Osteocyte (in vitro differentiated cells): ENCODE data around the gene KAZN. TPM values are rescaled to one million over a fixed set of nuclear protein-coding genes. Genes with fewer than 3 reads are reported as not detected.

Experiments
- DNase-seq: peaks from one replicate; pipeline ENCODE4 v3.0.0; 2021; ENCODE audit warnings: mixed read lengths; ENCODE audit not compliant: unreplicated experiment; ENCODE audit errors: extremely low spot score
- H3K27ac Mint-ChIP-seq: one replicate; pipeline ENCODE4 v1.8.0; 2021; ENCODE audit warnings: mild to moderate bottlenecking, mixed read lengths; ENCODE audit not compliant: unreplicated experiment
- H3K27me3 Mint-ChIP-seq: one replicate; pipeline ENCODE4 v1.8.0; 2021; ENCODE audit warnings: mixed read lengths; ENCODE audit not compliant: unreplicated experiment
- H3K36me3 Mint-ChIP-seq: one replicate; pipeline ENCODE4 v1.8.0; 2021; ENCODE audit warnings: mixed read lengths; ENCODE audit not compliant: unreplicated experiment
- H3K4me1 Mint-ChIP-seq: one replicate; pipeline ENCODE4 v1.8.0; 2021; ENCODE audit warnings: mixed read lengths; ENCODE audit not compliant: unreplicated experiment
- H3K4me3 Mint-ChIP-seq: one replicate; pipeline ENCODE4 v1.8.0; 2021; ENCODE audit warnings: mild to moderate bottlenecking, moderate library complexity, mixed read lengths; ENCODE audit not compliant: unreplicated experiment
- H3K9me3 Mint-ChIP-seq: one replicate; pipeline ENCODE4 v1.8.0; 2021; ENCODE audit warnings: mixed read lengths; ENCODE audit not compliant: unreplicated experiment
- total RNA-seq: library from RNA; stranded (reverse); gene quantifications from 2 replicates; pipeline ENCODE4 v1.2.1, GENCODE V29; 2021
- TF ChIP-seq, protein P1 (sequence below): fragments of 200-600 bp; sonication (generic); IDR thresholded peaks from 2 replicates; pipeline ENCODE4 v1.5.0; 2021; ENCODE audit warnings: antibody characterized with exemption, mild to moderate bottlenecking, moderate library complexity

The KAZN gene
- total RNA-seq, 1 donor from 2014 or later: 47.1 TPM

DNA sequence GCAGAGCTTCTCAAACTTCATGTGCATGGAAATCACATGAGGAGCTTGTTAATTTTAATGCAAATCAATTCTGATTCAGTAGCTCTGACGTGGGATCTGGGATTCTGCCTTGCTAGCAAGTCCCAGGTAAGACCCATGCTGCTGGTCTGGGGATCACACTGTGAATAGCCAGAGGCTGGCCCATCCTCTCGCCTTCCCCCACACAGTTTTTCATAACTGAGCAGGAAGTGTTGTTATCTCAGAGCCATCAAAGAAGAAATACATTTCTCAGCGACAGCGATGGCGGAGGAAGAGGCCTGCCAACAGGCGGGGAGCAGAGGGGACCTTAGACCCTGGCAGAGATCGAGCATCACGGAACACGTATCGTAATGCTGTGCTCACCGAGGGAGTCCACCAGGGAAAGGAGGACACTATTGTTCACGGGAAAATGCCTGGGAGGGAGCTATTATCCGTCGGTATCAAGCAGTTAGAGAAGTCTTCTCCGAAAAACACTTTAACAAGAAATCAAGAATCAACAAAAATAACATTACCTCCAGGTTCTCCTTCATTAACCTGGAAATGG lies 286.2 kb downstream of the KAZN start:
- TF ChIP-seq, protein P1, sequence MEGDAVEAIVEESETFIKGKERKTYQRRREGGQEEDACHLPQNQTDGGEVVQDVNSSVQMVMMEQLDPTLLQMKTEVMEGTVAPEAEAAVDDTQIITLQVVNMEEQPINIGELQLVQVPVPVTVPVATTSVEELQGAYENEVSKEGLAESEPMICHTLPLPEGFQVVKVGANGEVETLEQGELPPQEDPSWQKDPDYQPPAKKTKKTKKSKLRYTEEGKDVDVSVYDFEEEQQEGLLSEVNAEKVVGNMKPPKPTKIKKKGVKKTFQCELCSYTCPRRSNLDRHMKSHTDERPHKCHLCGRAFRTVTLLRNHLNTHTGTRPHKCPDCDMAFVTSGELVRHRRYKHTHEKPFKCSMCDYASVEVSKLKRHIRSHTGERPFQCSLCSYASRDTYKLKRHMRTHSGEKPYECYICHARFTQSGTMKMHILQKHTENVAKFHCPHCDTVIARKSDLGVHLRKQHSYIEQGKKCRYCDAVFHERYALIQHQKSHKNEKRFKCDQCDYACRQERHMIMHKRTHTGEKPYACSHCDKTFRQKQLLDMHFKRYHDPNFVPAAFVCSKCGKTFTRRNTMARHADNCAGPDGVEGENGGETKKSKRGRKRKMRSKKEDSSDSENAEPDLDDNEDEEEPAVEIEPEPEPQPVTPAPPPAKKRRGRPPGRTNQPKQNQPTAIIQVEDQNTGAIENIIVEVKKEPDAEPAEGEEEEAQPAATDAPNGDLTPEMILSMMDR: no peak
- H3K9me3 Mint-ChIP-seq: no peaks in the 10 kb centered on the region
- peaks cover under 1% of the 10 kb centered on the region for H3K4me1 Mint-ChIP-seq
- no peak for DNase-seq
- no peak overlapping the region for H3K4me3 Mint-ChIP-seq
- H3K36me3 Mint-ChIP-seq: no peaks in the 10 kb centered on the region
- H3K27ac Mint-ChIP-seq: no peak overlapping the region
- peaks cover 4% of the 10 kb centered on the region for H3K27me3 Mint-ChIP-seq

DNA sequence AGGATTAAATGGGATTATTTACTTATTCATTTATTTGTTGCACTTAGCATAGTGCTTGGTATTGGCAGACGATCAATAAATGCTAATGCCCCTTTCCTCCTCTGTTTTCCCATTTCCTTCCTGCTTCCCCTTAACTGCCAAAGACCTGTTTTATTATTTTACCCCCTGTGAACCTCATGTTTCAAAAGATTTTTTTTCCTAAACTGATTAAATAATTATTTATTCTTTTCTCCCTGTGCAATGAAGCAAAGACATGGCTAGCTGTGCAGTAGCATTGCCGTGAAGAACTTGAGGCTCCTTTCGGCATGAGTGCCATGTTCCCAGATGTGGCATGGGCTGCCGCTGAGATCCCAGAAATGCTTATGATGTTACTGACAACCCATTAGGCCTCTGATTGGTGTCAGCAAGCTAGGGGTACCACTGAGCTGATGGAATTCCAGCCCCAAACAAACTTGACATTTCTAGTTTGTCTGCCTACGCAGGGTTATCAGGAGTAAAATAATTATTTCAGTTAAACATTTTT lies 288.6 kb downstream of the KAZN start:
- Mint-ChIP-seq H3K27me3 (peaks cover 4% of the 10 kb centered on the region), H3K4me3 (no peak overlapping the region), H3K27ac (no peak overlapping the region), H3K36me3 (no peaks in the 10 kb centered on the region), H3K9me3 (no peaks in the 10 kb centered on the region), H3K4me1 (peaks cover 12% of the 10 kb centered on the region)
- no peak for DNase-seq
- TF ChIP-seq, protein P1: no peak

DNA sequence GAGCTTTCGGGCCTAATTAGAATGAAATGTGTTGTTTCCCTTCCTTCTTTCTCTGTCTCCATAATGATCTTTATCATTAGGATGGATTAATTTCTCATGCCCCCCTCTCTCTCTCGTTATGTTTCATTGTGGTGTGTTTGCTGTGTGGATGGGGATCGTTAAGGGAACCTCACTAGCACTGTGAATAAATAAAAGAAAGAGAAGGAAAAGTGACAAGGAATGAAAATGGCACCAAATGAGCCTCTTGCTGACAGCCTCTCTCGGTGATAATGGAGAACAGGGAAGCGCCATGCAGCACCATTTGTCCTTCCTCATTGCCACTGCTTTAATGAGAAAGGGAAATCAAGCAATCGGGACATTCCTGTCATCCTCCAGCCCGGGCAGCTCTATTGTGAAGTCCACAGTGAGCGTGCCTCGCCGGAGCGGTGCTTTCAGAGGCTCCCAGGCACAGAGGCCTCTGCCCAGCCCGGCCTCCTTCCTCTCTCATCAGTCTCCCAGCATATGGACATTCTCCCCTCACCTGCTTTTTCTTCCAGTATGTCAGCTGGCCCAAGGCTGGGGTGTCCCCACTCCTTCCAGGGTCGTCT lies 289.4 kb downstream of the KAZN start:
- TF ChIP-seq, protein P1: no peak
- no peak for DNase-seq
- Mint-ChIP-seq H3K4me1 (peaks cover 14% of the 10 kb centered on the region), H3K4me3 (no peak overlapping the region), H3K27ac (no peak overlapping the region), H3K27me3 (peaks cover 4% of the 10 kb centered on the region), H3K9me3 (no peaks in the 10 kb centered on the region), H3K36me3 (no peaks in the 10 kb centered on the region)

DNA sequence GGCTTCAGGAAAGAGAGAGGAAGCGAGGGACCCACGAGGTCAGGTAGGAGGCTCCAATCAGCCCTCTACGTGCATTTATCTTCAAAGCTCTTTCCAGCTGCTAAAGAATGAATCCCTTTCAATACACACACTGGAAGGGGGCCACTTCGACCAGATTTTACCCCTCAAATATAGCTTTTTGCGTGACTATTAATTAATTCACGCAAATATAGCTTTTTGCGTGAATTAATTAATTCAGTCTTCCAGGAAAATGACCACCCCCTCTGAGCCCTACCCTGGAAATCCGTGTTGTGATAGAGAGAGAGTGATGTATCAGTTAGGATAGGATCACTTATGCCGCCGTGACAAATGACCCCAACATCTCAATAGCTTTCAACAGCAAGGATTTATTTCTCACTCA lies 289.9 kb downstream of the KAZN start:
- peaks cover 14% of the 10 kb centered on the region for H3K4me1 Mint-ChIP-seq
- TF ChIP-seq, protein P1: no peak
- H3K27me3 Mint-ChIP-seq: peaks cover 4% of the 10 kb centered on the region
- H3K36me3 Mint-ChIP-seq: no peaks in the 10 kb centered on the region
- DNase-seq: no peak
- no peaks in the 10 kb centered on the region for H3K9me3 Mint-ChIP-seq
- no peak overlapping the region for H3K4me3 Mint-ChIP-seq
- H3K27ac Mint-ChIP-seq: no peak overlapping the region

DNA sequence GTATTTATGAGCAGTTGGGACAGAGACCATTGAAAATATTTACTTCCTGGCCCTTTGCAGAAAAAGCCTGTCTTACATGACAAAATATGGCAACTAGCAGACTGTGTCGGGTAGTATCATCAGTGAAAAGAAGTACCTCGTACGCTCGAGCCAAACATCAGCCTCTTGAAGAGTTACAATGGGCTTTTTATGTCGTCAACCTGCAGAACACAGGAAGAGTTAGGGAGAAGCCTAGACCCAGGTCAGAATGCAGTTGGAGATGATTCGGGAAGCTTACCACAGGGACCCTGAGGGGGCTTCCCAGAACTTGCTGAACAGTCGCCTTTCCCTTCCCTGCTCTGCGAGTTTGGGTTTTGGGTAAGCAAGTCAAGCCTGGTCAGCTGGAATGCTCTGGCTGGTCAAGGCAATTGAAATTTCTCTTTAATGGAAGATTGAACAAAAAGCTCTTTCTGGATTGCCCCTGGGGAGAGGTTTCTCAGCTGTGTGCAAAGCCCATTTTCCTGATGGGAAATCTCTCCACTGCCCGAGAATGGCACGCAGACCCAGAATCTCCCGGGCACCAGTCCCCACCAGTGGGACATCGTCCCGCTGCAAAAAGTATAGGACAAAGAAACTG lies 291.4 kb downstream of the KAZN start:
- H3K36me3 Mint-ChIP-seq: no peaks in the 10 kb centered on the region
- H3K4me1 Mint-ChIP-seq: peaks cover 16% of the 10 kb centered on the region
- H3K4me3 Mint-ChIP-seq: no peak overlapping the region
- no peak overlapping the region for H3K27ac Mint-ChIP-seq
- H3K27me3 Mint-ChIP-seq: peaks cover 8% of the 10 kb centered on the region
- TF ChIP-seq, protein P1: no peak
- no peaks in the 10 kb centered on the region for H3K9me3 Mint-ChIP-seq
- no peak for DNase-seq
